HepG2 (cell line): ENCODE measurements around the gene S1PR3. TPM values are rescaled to one million over a fixed set of nuclear protein-coding genes. Genes with fewer than 3 reads are reported as not detected.

Experiments
- ATAC-seq: fragments of 200-7000 bp; cut with Tn5 transposase; 3 replicates; pipeline ENCODE4 v1.9.1; 2020; ENCODE audit warnings: mild to moderate bottlenecking, moderate library complexity
- BruUV-seq: library from RNA; stranded (reverse); fragments of 400-500 nt; replicated peaks from 2 replicates; lab custom pipeline; 2021; lab: Mats Ljungman, UMichigan
- CTCF ChIA-PET: fragments of 300-600 bp; formaldehyde crosslinking; extraction: SDS; loops from one replicate; lab custom pipeline; 2021; ENCODE audit warnings: low total read pairs, inconsistent platforms, low intra/inter-chr PET ratio; lab: Yijun Ruan, JAX
- POLR2A ChIA-PET: fragments of 350-600 bp; sonication (Branson Sonifier 250); formaldehyde crosslinking; loops from one replicate; lab custom pipeline; 2020; ENCODE audit warnings: antibody characterized with exemption, inconsistent platforms; lab: Yijun Ruan, JAX
- DNase-seq: peaks from one replicate; pipeline ENCODE4 v3.0.0-alpha.2; 2015; ENCODE audit warnings: low spot score
- FAIRE-seq: peaks from 3 replicates; lab custom pipeline; 2011; peaks lifted over from hg19 to GRCh38; lab: Jason Lieb, UNC
- H2AFZ ChIP-seq: one replicate; pipeline ENCODE4 v1.6.1; 2011; ENCODE audit warnings: low read length, inconsistent platforms
- H3K27ac ChIP-seq: fragments of 300-600 bp; 3 replicates; pipeline ENCODE4 v1.8.0; 2011; ENCODE audit warnings: mixed run types, mild to moderate bottlenecking, mixed read lengths, low read length, inconsistent platforms; ENCODE audit not compliant: insufficient read depth; ENCODE audit errors: extremely low read length
- H3K27me3 ChIP-seq, 2 experiments: fragments of 200-600 bp in 1 of 2; 2 replicates in 1 of 2; 3 replicates in 1 of 2; pipeline versions ENCODE4 v1.6.0 to v1.8.0; 2011; ENCODE audit warnings: low read length in 2 of 2, mild to moderate bottlenecking in 2 of 2, moderate library complexity in 2 of 2, inconsistent platforms in 1 of 2; ENCODE audit not compliant: insufficient read depth in 2 of 2, control insufficient read depth in 1 of 2
- H3K36me3 ChIP-seq, 2 experiments: fragments of 200-600 bp in 1 of 2; replicated peaks in 1 of 2; 2 replicates in 1 of 2; 3 replicates in 1 of 2; pipeline versions ENCODE4 v1.5.1 to v1.8.0; 2011; ENCODE audit warnings: low read length in 2 of 2, inconsistent platforms in 1 of 2; ENCODE audit not compliant: insufficient read depth in 2 of 2, control insufficient read depth in 1 of 2
- H3K4me1 ChIP-seq: 2 replicates; pipeline ENCODE4 v1.5.1; 2012; ENCODE audit warnings: low read length, inconsistent platforms; ENCODE audit not compliant: insufficient read depth
- H3K4me2 ChIP-seq: 2 replicates; pipeline ENCODE4 v1.6.0; 2011; ENCODE audit warnings: low read depth, low read length, inconsistent platforms
- H3K4me3 ChIP-seq, 3 experiments: fragments of 200-600 bp in 1 of 3; sonication (generic), shearing (Covaris generic) in 1 of 3; replicated peaks in 1 of 3; 2 replicates each; pipeline ENCODE4 v1.5.1; 2011 to 2016; ENCODE audit warnings: low read length in 3 of 3, inconsistent platforms in 2 of 3, low read depth in 2 of 3, mild to moderate bottlenecking in 2 of 3, control low read depth in 1 of 3, mixed read lengths in 1 of 3; ENCODE audit not compliant: insufficient read depth in 1 of 3
- H3K79me2 ChIP-seq: one replicate; pipeline ENCODE4 v1.6.1; 2011; ENCODE audit warnings: low read length, inconsistent platforms; ENCODE audit not compliant: insufficient read depth
- H3K9ac ChIP-seq: 2 replicates; pipeline ENCODE4 v1.6.0; 2011; ENCODE audit warnings: mild to moderate bottlenecking, low read depth, low read length, inconsistent platforms; ENCODE audit not compliant: insufficient read depth
- H3K9me3 ChIP-seq: 2 replicates; pipeline ENCODE4 v1.5.1; 2012; ENCODE audit warnings: mild to moderate bottlenecking, low read length
- H4K20me1 ChIP-seq: 2 replicates; pipeline ENCODE4 v1.6.0; 2011; ENCODE audit warnings: inconsistent platforms, mild to moderate bottlenecking, low read length, moderate library complexity; ENCODE audit not compliant: insufficient read depth
- ARID4A ChIP-seq: sonication (generic); formaldehyde crosslinking; IDR thresholded peaks from 2 replicates; pipeline ENCODE4 v1.5.0; 2020; ENCODE audit warnings: mild to moderate bottlenecking, missing genetic modification reagents, borderline replicate concordance
- NAIF1 ChIP-seq: sonication (generic); formaldehyde crosslinking; IDR thresholded peaks from 2 replicates; pipeline ENCODE4 v1.5.0; 2020; ENCODE audit warnings: mild to moderate bottlenecking, missing genetic modification reagents, borderline replicate concordance
- ZBED4 ChIP-seq: sonication (generic); formaldehyde crosslinking; IDR thresholded peaks from 2 replicates; pipeline ENCODE4 v1.4.0; 2020; ENCODE audit warnings: missing genetic modification reagents, borderline replicate concordance
- ZNF512B ChIP-seq: sonication (generic); formaldehyde crosslinking; IDR thresholded peaks from 2 replicates; pipeline ENCODE4 v1.5.1; 2020; ENCODE audit warnings: missing genetic modification reagents, mild to moderate bottlenecking, borderline replicate concordance
- WGBS: methylation state at CpG from one replicate; pipeline ENCODE4 v1.1.6; 2017; ENCODE audit warnings: low lambda C conversion rate; 5-methylcytosine and 5-hydroxymethylcytosine counted together
- in situ Hi-C: cut with HindIII; loops from 2 replicates; pipeline ENCODE4 v1.10.0; 2017; ENCODE audit warnings: low pct_unique_long_range_greater_than_20kb; ENCODE audit not compliant: extremely low pct_ligation_motif_present
- intact Hi-C: fragments of 100-400 bp; cut with micrococcal nuclease; formaldehyde crosslinking; loops from one replicate; pipeline ENCODE4 v1.10.0; 2022; ENCODE audit not compliant: unreplicated experiment
- polyA plus RNA-seq, 8 experiments: library from polyadenylated mRNA; depleted of rRNA in 3 of 8; stranded (reverse) in 7 of 8; unstranded in 1 of 8; fragments of >200 nt; fragmentation: Illumina TruSeq in 4 of 8; extraction: Trizol in 4 of 8; gene quantifications; 2 replicates each; pipeline versions ENCODE4 v1.2.1 to v1.2.3, GENCODE V29; 2011 to 2016; ENCODE audit warnings: low read depth in 4 of 8, missing spikeins in 1 of 8, mixed read lengths in 1 of 8; ENCODE audit not compliant: insufficient read depth in 1 of 8
- total RNA-seq, 5 experiments: library from RNA; depleted of rRNA; stranded (reverse); fragments of >200 nt; fragmentation: Illumina TruSeq; extraction: Trizol; gene quantifications; 2 replicates each; pipeline ENCODE4 v1.2.3, GENCODE V29; 2016; ENCODE audit warnings: low read depth in 1 of 5

Gene S1PR3
- total and polyA plus RNA-seq, 2 of the 13 experiments (the other 11 are each of a cell fraction or from before 2014, with no cell fraction given): 0.02 TPM; not detected in 1

GRCh38 chr9:88990041-88990728 is 1.1 kb upstream of the S1PR3 start:
- intact Hi-C loops (no loop called here), in situ Hi-C loops (no loop called here)
- Histone ChIP-seq H3K4me1 (peaks cover 11% of the 10 kb centered on the region; the same call in 1 of the 2 replicates), H3K27me3 (peaks cover 0 to 24% of the 10 kb centered on the region in 2 experiments; a peak in 3 of 5 replicates), H3K9ac (no peak overlapping the region), H3K36me3 (no peaks in the 10 kb centered on the region), H3K27ac (no peak overlapping the region), H3K4me3 (no peak overlapping the region), H3K9me3 (no peaks in the 10 kb centered on the region), H3K79me2 (no peaks in the 10 kb centered on the region), H3K4me2 (no peak overlapping the region), H2AFZ (no peak overlapping the region), H4K20me1 (no peaks in the 10 kb centered on the region)
- FAIRE-seq (no peak), DNase-seq (no peak), ATAC-seq (no peak)
- POLR2A ChIA-PET: no interaction called here
- TF ChIP-seq ARID4A (CRISPR knock-in tag) (no peak), ZBED4 (CRISPR knock-in tag) (no peak), ZNF512B (CRISPR knock-in tag) (no peak), NAIF1 (CRISPR knock-in tag) (no peak)
- no TSS peak for BruUV-seq
- 63% methylated on average over 14 of the region's 25 CpGs for WGBS
- CTCF ChIA-PET: no interaction called here
